ENCODE data around the gene CELA3B.

DNA sequence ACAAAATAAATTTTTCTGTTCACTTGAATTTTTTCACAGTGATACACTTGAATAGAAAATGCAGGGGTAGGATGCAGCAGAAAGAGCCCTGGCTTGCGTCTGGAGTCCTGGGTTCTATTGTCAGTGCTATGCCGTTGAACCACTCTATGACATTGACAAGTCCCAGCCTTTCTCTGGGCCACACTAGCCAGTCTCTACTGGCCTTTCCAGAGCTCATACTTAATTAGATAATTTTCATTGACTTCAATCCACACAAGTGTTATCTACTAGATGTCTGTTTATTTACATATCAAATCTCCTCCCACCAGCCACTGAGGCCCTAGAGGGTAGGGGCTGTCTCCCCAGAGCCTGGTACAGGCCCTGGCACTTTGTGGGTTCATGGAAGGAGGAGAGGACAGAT is 15.5 kb upstream of the CELA3B start:
- TF ChIP-seq, protein P1, sequence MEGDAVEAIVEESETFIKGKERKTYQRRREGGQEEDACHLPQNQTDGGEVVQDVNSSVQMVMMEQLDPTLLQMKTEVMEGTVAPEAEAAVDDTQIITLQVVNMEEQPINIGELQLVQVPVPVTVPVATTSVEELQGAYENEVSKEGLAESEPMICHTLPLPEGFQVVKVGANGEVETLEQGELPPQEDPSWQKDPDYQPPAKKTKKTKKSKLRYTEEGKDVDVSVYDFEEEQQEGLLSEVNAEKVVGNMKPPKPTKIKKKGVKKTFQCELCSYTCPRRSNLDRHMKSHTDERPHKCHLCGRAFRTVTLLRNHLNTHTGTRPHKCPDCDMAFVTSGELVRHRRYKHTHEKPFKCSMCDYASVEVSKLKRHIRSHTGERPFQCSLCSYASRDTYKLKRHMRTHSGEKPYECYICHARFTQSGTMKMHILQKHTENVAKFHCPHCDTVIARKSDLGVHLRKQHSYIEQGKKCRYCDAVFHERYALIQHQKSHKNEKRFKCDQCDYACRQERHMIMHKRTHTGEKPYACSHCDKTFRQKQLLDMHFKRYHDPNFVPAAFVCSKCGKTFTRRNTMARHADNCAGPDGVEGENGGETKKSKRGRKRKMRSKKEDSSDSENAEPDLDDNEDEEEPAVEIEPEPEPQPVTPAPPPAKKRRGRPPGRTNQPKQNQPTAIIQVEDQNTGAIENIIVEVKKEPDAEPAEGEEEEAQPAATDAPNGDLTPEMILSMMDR (IDR thresholded peaks at IDR 0.05) = no peak
- TF ChIP-seq POLR2A (IDR thresholded peaks at IDR 0.05) (no peak), EP300 (IDR thresholded peaks at IDR 0.05) (no peak)
